ES-I3 (cell line): ENCODE results near the gene CEACAM21.

Source experiments
- H3K36me3 ChIP-seq: 2 replicates; pipeline ENCODE4 v1.6.1; 2013; ENCODE audit warnings: mild to moderate bottlenecking, low read length, control low read depth, moderate library complexity; ENCODE audit not compliant: insufficient read depth
- H3K4me1 ChIP-seq: 2 replicates; pipeline ENCODE4 v1.6.1; 2013; ENCODE audit warnings: mild to moderate bottlenecking, control low read depth, low read length; ENCODE audit not compliant: insufficient read depth
- H3K9ac ChIP-seq: 2 replicates; pipeline ENCODE4 v1.6.1; 2013; ENCODE audit warnings: low read depth, mild to moderate bottlenecking, low read length, moderate library complexity
- H3K9me3 ChIP-seq: 2 replicates; pipeline ENCODE4 v1.6.1; 2013; ENCODE audit warnings: mild to moderate bottlenecking, low read length, moderate library complexity; ENCODE audit not compliant: control insufficient read depth, insufficient read depth

CEACAM21 gene

DNA sequence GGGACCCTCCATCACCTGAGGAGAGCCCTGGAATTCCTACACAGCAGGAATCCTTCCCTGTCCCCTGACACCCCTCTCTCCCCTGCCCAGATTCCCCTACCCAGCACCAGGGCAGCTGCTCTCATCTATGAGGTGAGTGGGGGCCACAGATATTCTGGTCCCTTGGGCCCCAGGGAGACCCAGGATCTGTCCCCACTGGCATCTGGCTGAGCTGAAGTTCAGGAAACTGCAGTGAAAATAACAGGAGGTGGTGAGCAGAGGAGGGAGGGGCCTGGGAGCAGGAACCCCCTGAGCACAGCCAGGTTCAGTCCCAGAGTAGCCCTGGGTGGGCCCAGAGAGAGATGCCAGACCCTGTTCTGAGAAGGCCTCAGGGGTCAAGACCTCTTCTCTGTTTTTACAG is 10.1 kb downstream of the CEACAM21 start:
- no peaks in the 10 kb centered on the region for H3K9me3 ChIP-seq
- H3K4me1 ChIP-seq: no peaks in the 10 kb centered on the region
- H3K36me3 ChIP-seq: no peaks in the 10 kb centered on the region
- no peak overlapping the region for H3K9ac ChIP-seq

DNA sequence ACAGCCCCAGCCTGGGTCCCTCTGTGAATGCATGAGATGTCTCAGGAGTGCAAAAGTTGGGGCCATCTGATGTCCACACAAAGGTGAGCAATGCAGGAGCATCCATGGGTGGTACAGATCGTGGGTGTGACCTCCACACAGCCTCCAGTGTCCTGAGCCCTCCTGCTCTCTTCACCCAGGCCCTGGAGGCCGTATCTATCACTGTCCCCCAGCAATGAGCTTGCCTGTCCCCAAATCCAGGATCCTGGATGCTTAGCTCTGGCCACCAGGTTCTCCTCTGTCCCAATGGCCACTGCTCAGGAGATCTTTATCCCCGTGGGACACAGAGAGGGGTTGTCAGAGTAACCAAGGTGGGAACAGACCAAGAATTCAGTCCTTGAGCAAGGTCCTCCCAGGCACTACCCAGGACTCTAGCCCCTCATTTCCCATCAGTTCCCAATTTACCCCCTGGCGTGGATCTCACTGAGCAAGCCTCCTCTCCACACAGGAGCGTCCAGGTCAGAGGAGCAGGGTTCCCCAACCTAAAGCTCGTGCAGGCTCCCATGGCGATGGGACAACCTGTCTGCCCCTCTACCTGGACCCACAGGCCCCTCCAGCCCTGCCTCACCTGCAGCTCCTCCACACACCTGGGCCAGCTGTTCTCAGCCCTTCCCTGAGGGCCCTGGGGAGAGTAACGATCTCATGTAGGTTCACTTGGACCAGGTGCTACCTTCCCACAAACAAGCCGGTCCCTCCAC is 11.3 kb downstream of the CEACAM21 start:
- H3K36me3 ChIP-seq: no peaks in the 10 kb centered on the region
- H3K9ac ChIP-seq: no peak overlapping the region
- H3K4me1 ChIP-seq: no peaks in the 10 kb centered on the region
- no peaks in the 10 kb centered on the region for H3K9me3 ChIP-seq

DNA sequence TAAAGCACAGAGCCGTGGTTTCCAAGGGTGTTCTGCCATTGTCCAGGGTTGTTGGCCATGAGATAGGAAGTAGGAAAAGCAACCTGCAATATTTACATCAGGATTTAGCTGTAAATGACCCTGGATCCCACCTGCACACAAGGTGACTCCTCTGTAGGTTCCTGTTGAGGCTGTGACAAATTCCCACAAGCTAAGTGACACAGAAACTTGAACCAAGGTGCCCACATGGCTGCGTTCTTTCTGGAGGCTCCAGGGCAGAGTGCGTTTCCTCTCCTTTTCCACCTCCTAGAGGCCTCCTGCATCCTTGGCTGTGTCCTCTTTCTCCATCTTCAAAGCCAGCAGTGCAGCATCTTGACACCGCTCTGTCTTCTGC is 11.9 kb downstream of the CEACAM21 start:
- Histone ChIP-seq H3K36me3 (no peaks in the 10 kb centered on the region), H3K9me3 (no peaks in the 10 kb centered on the region)

DNA sequence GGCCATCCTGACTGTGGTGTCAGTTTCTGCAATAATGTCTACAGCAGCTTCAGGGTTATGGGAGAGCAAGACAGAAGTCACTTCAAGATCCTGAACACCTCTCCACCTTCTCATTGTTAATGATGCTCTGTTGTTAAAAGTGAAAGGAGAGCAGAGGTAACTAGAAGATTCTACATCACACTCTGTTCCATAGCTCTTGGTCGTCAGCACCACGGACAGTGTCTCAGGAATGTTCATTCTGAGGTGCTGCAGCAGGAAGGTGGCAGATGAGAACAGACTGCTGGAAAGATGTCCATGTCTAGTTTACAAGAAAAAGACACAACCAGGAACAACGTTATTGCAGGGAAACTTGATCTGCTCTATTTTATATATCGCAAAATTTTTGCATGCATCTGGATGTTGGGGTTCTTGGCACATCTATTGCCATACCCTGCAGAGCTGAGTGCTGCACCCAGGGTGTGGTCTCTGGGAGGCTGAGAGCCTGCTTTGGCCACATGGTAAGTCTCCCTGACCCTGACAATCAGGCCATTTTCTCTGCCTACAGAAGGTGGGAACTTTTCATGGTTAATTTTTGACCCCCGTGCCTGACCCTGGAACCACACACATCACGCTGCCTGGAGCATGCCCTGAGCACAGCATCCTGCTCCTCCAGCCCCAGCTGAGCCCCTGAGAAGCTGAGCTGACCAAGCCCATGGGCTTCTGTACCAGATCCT is 12.7 kb downstream of the CEACAM21 start:
- Histone ChIP-seq H3K36me3 (no peaks in the 10 kb centered on the region), H3K9me3 (no peaks in the 10 kb centered on the region), H3K4me1 (no peaks in the 10 kb centered on the region), H3K9ac (no peak overlapping the region)

More for the DNA sequence above, 11.9 kb downstream of the CEACAM21 start:
- Histone ChIP-seq H3K9ac (no peak overlapping the region), H3K4me1 (no peaks in the 10 kb centered on the region)

GRCh38 chr19:41589371-41589770 is 13.4 kb downstream of the CEACAM21 start:
- no peak overlapping the region for H3K9ac ChIP-seq
- H3K4me1 ChIP-seq: no peaks in the 10 kb centered on the region
- H3K9me3 ChIP-seq: no peaks in the 10 kb centered on the region
- H3K36me3 ChIP-seq: no peaks in the 10 kb centered on the region

DNA sequence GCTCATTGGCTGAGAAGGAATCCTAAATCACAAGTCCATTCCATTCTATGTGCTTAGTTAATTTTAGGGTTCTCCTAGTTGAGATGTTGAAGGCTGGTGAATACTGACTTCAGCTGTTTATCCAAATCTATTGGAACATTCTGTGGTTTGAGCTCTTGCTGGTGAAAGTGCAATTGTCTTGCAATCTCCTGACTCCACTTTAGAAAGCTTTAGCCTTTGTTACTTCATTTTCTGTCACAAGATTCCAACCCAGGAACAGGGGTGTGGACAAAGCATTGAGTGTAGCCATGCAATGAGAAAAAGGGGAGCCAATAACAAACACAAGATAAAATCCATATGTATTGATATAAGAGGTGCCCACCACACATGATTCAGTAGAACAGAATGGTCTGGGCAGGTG is 15.0 kb downstream of the CEACAM21 start:
- Histone ChIP-seq H3K36me3 (no peaks in the 10 kb centered on the region), H3K9me3 (no peaks in the 10 kb centered on the region), H3K4me1 (no peaks in the 10 kb centered on the region), H3K9ac (no peak overlapping the region)

GRCh38 chr19:41591951-41592562 is 16.1 kb downstream of the CEACAM21 start:
- no peaks in the 10 kb centered on the region for H3K4me1 ChIP-seq
- H3K36me3 ChIP-seq: no peaks in the 10 kb centered on the region
- H3K9me3 ChIP-seq: no peaks in the 10 kb centered on the region
- H3K9ac ChIP-seq: no peak overlapping the region

DNA sequence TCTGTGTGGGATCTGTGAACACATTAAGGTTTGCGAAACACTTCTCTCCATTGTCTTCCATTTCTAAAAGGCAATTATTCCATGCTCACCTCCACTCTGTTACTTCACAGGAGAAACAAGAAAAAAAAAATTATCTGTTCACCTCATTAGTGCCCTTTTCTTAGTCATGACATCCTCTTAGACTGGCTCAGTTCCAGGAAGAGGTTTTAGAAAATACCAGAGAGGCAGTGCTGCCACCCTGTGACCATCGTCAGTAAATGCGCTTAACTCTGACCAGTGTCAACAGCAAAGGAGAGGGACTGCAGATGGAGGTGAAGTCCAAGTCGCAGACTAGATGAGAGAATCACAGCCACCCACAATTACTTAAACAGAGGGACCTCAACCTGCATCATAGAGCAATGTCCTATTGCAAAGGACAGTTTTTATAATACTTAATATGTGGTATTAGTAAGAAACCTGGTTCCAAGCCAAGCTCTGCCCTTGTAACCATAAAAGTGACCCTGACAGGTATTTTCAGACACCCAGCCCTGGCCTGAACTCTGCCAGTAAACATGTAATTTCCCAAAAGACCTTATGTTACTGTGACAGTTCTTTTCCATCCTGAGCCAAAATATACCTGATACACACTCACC is 19.4 kb downstream of the CEACAM21 start:
- no peaks in the 10 kb centered on the region for H3K36me3 ChIP-seq
- no peaks in the 10 kb centered on the region for H3K9me3 ChIP-seq
- no peak overlapping the region for H3K9ac ChIP-seq
- no peaks in the 10 kb centered on the region for H3K4me1 ChIP-seq

DNA sequence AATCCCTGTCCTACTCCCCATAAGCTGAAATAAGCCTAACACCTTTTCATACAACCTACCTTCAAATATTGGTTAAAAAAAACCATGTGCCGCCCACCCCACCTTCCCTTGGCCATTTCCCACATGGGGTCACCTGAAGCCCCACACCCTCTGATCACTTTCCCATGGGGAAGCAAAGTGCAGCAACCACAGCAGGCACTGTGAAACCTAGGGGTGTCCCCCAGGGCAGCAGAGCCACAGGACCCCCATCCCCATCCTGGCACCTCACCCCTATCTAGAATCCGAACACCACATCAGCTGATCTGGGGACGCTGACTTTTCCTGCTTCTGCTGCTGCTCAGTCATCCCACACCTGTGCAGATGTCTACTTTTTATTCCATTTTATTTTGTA is 19.9 kb downstream of the CEACAM21 start:
- Histone ChIP-seq H3K4me1 (no peaks in the 10 kb centered on the region), H3K9ac (no peak overlapping the region), H3K36me3 (no peaks in the 10 kb centered on the region), H3K9me3 (no peaks in the 10 kb centered on the region)

DNA sequence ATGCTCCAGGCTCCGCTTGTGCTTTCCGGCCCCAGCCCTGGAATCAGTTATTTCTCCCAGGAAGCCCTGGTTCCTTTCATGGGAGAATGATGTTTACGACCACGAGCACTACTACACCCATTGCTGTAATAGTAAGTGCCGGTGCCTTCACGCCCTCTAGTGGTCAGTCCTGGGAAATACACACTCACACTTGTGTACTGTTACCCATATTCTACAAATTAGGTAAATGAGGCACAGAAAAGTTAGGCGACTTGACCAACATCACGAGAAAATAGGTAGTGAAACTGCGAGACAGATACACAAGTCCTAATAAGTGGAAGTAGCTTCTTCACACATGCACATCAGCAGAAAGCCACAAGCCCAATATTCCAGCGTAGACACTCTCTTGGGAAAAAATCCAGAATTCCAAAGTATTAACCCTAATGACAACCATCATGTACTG is 21.7 kb downstream of the CEACAM21 start:
- no peaks in the 10 kb centered on the region for H3K4me1 ChIP-seq
- H3K9me3 ChIP-seq: no peaks in the 10 kb centered on the region
- no peak overlapping the region for H3K9ac ChIP-seq
- no peaks in the 10 kb centered on the region for H3K36me3 ChIP-seq

GRCh38 chr19:41599175-41599966 is 23.4 kb downstream of the CEACAM21 start:
- Histone ChIP-seq H3K9me3 (no peaks in the 10 kb centered on the region), H3K9ac (no peak overlapping the region), H3K36me3 (no peaks in the 10 kb centered on the region), H3K4me1 (no peaks in the 10 kb centered on the region)

- Histone ChIP-seq H3K9me3 (no peaks in the 10 kb centered on the region), H3K9ac (no peak overlapping the region), H3K4me1 (no peaks in the 10 kb centered on the region), H3K36me3 (no peaks in the 10 kb centered on the region)
Measured at GRCh38 chr19:41601771-41602170, 25.8 kb downstream of the CEACAM21 start.

DNA sequence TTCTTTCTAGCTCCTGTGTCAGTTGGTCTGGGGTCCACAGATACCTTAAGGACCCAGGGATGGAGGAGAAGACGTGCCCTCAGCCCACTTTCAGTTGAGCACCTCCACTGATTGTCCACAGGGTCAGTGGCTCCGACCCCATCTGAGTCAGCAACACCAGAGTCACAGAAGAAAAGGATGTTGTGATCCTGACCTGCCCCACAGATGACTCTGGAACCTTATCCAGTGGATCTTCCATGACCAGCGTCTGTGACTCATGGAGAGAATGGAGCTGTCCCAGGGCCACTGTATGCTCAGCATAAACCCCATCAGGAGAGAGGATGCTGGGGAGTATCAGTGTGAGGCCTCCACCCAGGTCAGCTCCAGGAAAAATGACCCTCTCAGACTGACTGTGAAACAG is 28.9 kb downstream of the CEACAM21 start:
- no peaks in the 10 kb centered on the region for H3K4me1 ChIP-seq
- H3K9ac ChIP-seq: no peak overlapping the region
- H3K36me3 ChIP-seq: no peaks in the 10 kb centered on the region
- no peaks in the 10 kb centered on the region; the same call in 1 of the 2 replicates for H3K9me3 ChIP-seq
